ENCODE data around the gene DLG2. TPM values are rescaled to one million over a fixed set of nuclear protein-coding genes. Genes with fewer than 3 reads are reported as not detected.

Gene DLG2
- total and polyA plus RNA-seq, 2 donors (not counting 3 experiments of a cell fraction or from before 2014, with no cell fraction given) = 0.15 to 1.1 TPM

DNA sequence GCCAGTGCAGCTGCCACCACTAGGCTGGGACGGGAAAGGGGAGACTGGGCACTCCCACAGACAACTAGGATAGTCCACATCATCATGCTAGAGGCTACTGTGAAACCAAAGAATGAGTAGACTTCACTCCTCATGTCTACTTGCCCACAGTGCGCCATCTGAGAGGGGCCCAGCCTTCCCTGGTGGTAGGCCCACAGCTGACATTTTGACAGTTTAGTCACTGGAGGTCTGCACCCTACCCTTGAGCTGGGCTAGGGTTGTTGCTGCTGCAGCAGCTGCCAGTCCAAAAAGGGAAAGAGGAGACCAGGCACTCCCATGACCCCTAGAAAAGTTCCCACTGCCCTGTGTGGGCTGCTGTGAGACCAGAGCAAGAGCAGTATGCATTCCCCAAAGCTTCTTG, 141.2 kb downstream of the DLG2 start:
- DNase-seq (ENCODE audit: low read depth, low spot score) (no peak), FAIRE-seq (no peak)
- Histone ChIP-seq H3K27ac (ENCODE audit: insufficient read depth, low read depth, low read length) (no peak overlapping the region), H4K20me1 (replicated peaks; ENCODE audit: control insufficient read depth, extremely low read depth, insufficient read depth, low read length) (no peaks in the 10 kb centered on the region), H3K27me3 (ENCODE audit: control insufficient read depth in 2 of 2, insufficient read depth in 2 of 2, low read length in 2 of 2) (no peaks in the 10 kb centered on the region), H3K4me1 (ENCODE audit: control insufficient read depth, extremely low read depth, insufficient read depth, low read length) (no peaks in the 10 kb centered on the region), H3K9ac (replicated peaks; ENCODE audit: extremely low read depth, insufficient read depth, low read length) (no peak overlapping the region), H3K9me3 (replicated peaks; ENCODE audit: control insufficient read depth, insufficient read depth, low read length) (peaks cover 2% of the 10 kb centered on the region), H3K9me1 (replicated peaks; ENCODE audit: control insufficient read depth, extremely low read depth, insufficient read depth, low read length) (no peaks in the 10 kb centered on the region), H2AFZ (ENCODE audit: low read depth, low read length) (no peak overlapping the region), H3K79me2 (ENCODE audit: control insufficient read depth, insufficient read depth, low read length) (no peaks in the 10 kb centered on the region), H3K4me2 (ENCODE audit: insufficient read depth, low read length) (no peak overlapping the region), H3K36me3 (ENCODE audit: control insufficient read depth in 2 of 2, extremely low read depth in 1 of 2, insufficient read depth in 2 of 2, low read length in 2 of 2) (no peaks in the 10 kb centered on the region), H3K4me3 (replicated peaks in 1 of 3; ENCODE audit: insufficient read depth in 1 of 3, low read depth in 1 of 3, low read length in 3 of 3) (no peak overlapping the region)
- TF ChIP-seq, protein P1, sequence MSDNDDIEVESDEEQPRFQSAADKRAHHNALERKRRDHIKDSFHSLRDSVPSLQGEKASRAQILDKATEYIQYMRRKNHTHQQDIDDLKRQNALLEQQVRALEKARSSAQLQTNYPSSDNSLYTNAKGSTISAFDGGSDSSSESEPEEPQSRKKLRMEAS (IDR thresholded peaks at IDR 0.05; ENCODE audit: insufficient read depth, insufficient read length) = no peak
- TF ChIP-seq, protein P2, sequence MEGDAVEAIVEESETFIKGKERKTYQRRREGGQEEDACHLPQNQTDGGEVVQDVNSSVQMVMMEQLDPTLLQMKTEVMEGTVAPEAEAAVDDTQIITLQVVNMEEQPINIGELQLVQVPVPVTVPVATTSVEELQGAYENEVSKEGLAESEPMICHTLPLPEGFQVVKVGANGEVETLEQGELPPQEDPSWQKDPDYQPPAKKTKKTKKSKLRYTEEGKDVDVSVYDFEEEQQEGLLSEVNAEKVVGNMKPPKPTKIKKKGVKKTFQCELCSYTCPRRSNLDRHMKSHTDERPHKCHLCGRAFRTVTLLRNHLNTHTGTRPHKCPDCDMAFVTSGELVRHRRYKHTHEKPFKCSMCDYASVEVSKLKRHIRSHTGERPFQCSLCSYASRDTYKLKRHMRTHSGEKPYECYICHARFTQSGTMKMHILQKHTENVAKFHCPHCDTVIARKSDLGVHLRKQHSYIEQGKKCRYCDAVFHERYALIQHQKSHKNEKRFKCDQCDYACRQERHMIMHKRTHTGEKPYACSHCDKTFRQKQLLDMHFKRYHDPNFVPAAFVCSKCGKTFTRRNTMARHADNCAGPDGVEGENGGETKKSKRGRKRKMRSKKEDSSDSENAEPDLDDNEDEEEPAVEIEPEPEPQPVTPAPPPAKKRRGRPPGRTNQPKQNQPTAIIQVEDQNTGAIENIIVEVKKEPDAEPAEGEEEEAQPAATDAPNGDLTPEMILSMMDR (IDR thresholded peaks at IDR 0.05; ENCODE audit: extremely low read depth in 1 of 2, insufficient read depth in 1 of 2, low read depth in 1 of 2, low read length in 2 of 2) = no peak
- TF ChIP-seq MYC (IDR thresholded peaks at IDR 0.05; ENCODE audit: low read depth, low read length) (no peak), EZH2 (IDR thresholded peaks at IDR 0.05; ENCODE audit: borderline replicate concordance, low read depth, low read length, severe bottlenecking) (no peak), POLR2AphosphoS5 (IDR thresholded peaks at IDR 0.05; ENCODE audit: insufficient read depth, low read depth, low read length) (no peak), FOS (IDR thresholded peaks at IDR 0.05; ENCODE audit: borderline replicate concordance, insufficient read depth, low read length) (no peak), GATA2 (IDR thresholded peaks at IDR 0.05; ENCODE audit: insufficient read depth, insufficient read length, low read depth, low read length) (no peak), JUN (IDR thresholded peaks at IDR 0.05; ENCODE audit: borderline replicate concordance, insufficient read depth, insufficient read length, low read depth) (no peak), POLR2A (IDR thresholded peaks at IDR 0.05; ENCODE audit: low read depth, low read length) (no peak)
- ChIA-PET CTCF (no interaction called here), POLR2A (no interaction called here)
- dilution Hi-C loops (cut with MboI; ENCODE audit: extremely low pct_ligation_motif_present, low sequenced_read_pairs) (no loop called here), intact Hi-C loops (cut with micrococcal nuclease) (no loop called here)
- no TSS peak for BruUV-seq (replicated peaks)
